HL-60 (cell line): ENCODE measurements around the gene OR5AU1.

Source experiments
- POLR2AphosphoS5 ChIP-seq: IDR thresholded peaks from 2 replicates; pipeline ENCODE4 v1.6.1; 2012; ENCODE audit warnings: low read depth
- TF ChIP-seq, protein P1 (sequence below): IDR thresholded peaks from one replicate; pipeline ENCODE4 v1.5.1; 2011; ENCODE audit warnings: low read length, control low read depth, inconsistent platforms; ENCODE audit not compliant: insufficient read depth

DNA sequence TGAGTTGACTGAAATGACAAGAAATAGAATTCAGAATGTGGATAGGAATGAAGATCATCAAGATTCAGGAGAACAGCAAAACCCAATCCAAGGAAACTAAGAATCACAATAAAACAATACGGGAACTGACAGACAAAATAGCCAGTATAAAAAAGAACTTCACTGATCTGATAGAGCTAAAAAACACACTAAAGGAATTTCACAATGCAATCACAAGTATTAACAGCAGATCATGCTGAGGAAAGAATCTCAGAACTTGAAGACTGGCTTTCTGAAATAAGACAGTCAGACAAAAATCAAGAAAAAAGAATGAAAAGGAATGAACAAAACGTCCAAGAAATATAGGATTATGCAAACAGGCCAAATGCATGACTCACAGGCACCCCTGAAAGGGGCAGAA is 15.3 kb upstream of the OR5AU1 start:
- TF ChIP-seq, protein P1, sequence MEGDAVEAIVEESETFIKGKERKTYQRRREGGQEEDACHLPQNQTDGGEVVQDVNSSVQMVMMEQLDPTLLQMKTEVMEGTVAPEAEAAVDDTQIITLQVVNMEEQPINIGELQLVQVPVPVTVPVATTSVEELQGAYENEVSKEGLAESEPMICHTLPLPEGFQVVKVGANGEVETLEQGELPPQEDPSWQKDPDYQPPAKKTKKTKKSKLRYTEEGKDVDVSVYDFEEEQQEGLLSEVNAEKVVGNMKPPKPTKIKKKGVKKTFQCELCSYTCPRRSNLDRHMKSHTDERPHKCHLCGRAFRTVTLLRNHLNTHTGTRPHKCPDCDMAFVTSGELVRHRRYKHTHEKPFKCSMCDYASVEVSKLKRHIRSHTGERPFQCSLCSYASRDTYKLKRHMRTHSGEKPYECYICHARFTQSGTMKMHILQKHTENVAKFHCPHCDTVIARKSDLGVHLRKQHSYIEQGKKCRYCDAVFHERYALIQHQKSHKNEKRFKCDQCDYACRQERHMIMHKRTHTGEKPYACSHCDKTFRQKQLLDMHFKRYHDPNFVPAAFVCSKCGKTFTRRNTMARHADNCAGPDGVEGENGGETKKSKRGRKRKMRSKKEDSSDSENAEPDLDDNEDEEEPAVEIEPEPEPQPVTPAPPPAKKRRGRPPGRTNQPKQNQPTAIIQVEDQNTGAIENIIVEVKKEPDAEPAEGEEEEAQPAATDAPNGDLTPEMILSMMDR: no peak
- no peak for TF ChIP-seq POLR2AphosphoS5
